Lower lobe of right lung (tissue), 2 donors: Measurements from ENCODE around the gene ASZ1. TPM values are rescaled to one million over a fixed set of nuclear protein-coding genes. Genes with fewer than 3 reads are reported as not detected.

Experiments
- ATAC-seq, 2 donors: fragments of 200-7000 bp; cut with Tn5 transposase; one replicate each; pipeline ENCODE4 v1.9.1; 2020 to 2022; ENCODE audit warnings: mild to moderate bottlenecking in 2 of 2, moderate library complexity in 2 of 2
- DNase-seq: peaks from one replicate; pipeline ENCODE4 v3.0.0-alpha.2; 2020
- H3K27ac ChIP-seq: fragments of 200-600 bp; one replicate; pipeline ENCODE4 v1.8.0; 2022
- H3K27me3 ChIP-seq: fragments of 200-600 bp; one replicate; pipeline ENCODE4 v1.8.0; 2022; ENCODE audit warnings: low read depth
- H3K36me3 ChIP-seq: fragments of 200-600 bp; one replicate; pipeline ENCODE4 v1.8.0; 2022; ENCODE audit warnings: mild to moderate bottlenecking
- H3K4me1 ChIP-seq: fragments of 200-600 bp; one replicate; pipeline ENCODE4 v1.8.0; 2022
- H3K4me3 ChIP-seq: fragments of 200-600 bp; one replicate; pipeline ENCODE4 v1.8.0; 2022; ENCODE audit warnings: mild to moderate bottlenecking
- H3K9me3 ChIP-seq: fragments of 200-600 bp; one replicate; pipeline ENCODE4 v1.8.0; 2022
- CTCF ChIP-seq: fragments of 200-600 bp; IDR thresholded peaks from one replicate; pipeline ENCODE4 v1.8.0; 2022; ENCODE audit warnings: antibody characterized with exemption, mild to moderate bottlenecking
- intact Hi-C: fragments of 100-400 bp; cut with DNase I; formaldehyde crosslinking; loops from one replicate; pipeline ENCODE4 v1.11.0; 2022
- total RNA-seq: library from RNA; stranded (reverse); fragmentation: NEBNext Ultra II Directional; extraction: Animal tissue kit (Norgen Biotek cat#: 25700); gene quantifications from one replicate; pipeline ENCODE4 v1.2.1, GENCODE V29; 2021
- donor health status: DM: no; HTN: yes; CAD: no; lungs with severe emphysema.

The ASZ1 gene
- total RNA-seq, 1 donor from 2014 or later = not detected

GRCh38 chr7:117350027-117350426 is 77.3 kb downstream of the ASZ1 start:
- TF ChIP-seq CTCF = no peak
- ATAC-seq = no peak
- no peaks in the 10 kb centered on the region for H3K4me1 ChIP-seq
- no peak overlapping the region for H3K27ac ChIP-seq
- no peaks in the 10 kb centered on the region for H3K9me3 ChIP-seq
- no peak overlapping the region for H3K4me3 ChIP-seq
- DNase-seq = no peak
- H3K27me3 ChIP-seq = no peaks in the 10 kb centered on the region
- H3K36me3 ChIP-seq = no peaks in the 10 kb centered on the region
- intact Hi-C loops = no loop called here

GRCh38 chr7:117349570-117349969 is 77.7 kb downstream of the ASZ1 start:
- Histone ChIP-seq H3K27me3 (no peaks in the 10 kb centered on the region), H3K4me1 (no peaks in the 10 kb centered on the region), H3K27ac (no peak overlapping the region), H3K4me3 (no peak overlapping the region), H3K9me3 (no peaks in the 10 kb centered on the region), H3K36me3 (no peaks in the 10 kb centered on the region)
- DNase-seq (no peak), ATAC-seq (no peak)
- intact Hi-C loops = no loop called here
- no peak for TF ChIP-seq CTCF

- no peak for ATAC-seq
- TF ChIP-seq CTCF = no peak
These were observed 79.2 kb downstream of the ASZ1 start for GRCh38 chr7:117347962-117348672.

GRCh38 chr7:117347480-117347879 is 79.8 kb downstream of the ASZ1 start:
- Histone ChIP-seq H3K27ac (no peak overlapping the region), H3K9me3 (no peaks in the 10 kb centered on the region), H3K4me3 (no peak overlapping the region), H3K4me1 (no peaks in the 10 kb centered on the region), H3K36me3 (no peaks in the 10 kb centered on the region), H3K27me3 (no peaks in the 10 kb centered on the region)
- intact Hi-C loops = no loop called here
- TF ChIP-seq CTCF = no peak
- DNase-seq = no peak
- ATAC-seq = no peak

More at GRCh38 chr7:117347962-117348672, 79.2 kb downstream of the ASZ1 start:
- DNase-seq = no peak
- intact Hi-C loops = no loop called here
- Histone ChIP-seq H3K36me3 (no peaks in the 10 kb centered on the region), H3K4me3 (no peak overlapping the region), H3K27ac (no peak overlapping the region), H3K4me1 (no peaks in the 10 kb centered on the region), H3K9me3 (no peaks in the 10 kb centered on the region), H3K27me3 (no peaks in the 10 kb centered on the region)

GRCh38 chr7:117346161-117346560 is 81.1 kb downstream of the ASZ1 start:
- TF ChIP-seq CTCF = no peak
- Histone ChIP-seq H3K4me3 (no peak overlapping the region), H3K9me3 (no peaks in the 10 kb centered on the region), H3K27ac (no peak overlapping the region), H3K27me3 (no peaks in the 10 kb centered on the region), H3K36me3 (no peaks in the 10 kb centered on the region), H3K4me1 (no peaks in the 10 kb centered on the region)
- DNase-seq = no peak
- intact Hi-C loops = no loop called here
- ATAC-seq = no peak
